NCI-H774 (cell line): Measurements from ENCODE around the gene RANBP10.

ENCODE experiments used
- DNase-seq: peaks from one replicate; lab custom pipeline; 2025; lab: John Stamatoyannopoulos, UW

RANBP10 gene

DNA sequence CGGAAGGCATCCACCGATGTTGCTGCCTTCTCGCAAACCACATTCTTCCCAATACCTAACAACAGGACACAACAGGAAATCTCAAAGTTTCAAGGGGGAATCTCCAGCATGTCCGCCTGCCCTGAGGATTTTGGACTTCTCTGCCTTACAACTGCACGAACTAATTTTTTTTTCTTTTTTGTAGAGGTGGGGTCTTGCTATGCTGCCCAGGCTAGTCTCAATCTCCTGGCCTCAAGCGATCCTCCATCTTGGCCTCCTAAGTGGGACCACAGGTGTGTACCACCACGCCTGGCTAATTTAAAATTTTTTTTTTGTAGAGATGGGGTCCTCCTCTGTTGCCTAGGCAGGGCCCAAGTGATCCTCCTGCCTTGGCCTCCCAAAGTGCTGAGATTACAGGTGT lies 130.4 kb downstream of the RANBP10 start:
- no peak for DNase-seq

DNA sequence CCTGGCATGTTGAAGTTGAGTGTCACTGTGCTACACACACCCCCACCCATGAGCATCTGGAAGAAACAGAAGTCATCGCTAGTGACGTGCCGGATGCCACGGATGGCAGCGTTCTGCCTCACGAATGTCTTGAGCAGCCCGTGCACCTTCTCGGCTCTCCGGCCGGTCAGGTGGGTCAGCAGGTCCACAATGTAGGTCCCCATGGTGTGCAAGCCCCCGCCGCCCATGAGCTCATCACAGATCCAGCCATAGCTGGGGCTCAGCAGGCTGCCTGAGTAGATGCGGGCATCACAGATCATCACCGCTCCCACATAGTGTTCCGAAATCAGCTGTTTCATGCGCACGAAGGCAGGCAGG lies 130.8 kb downstream of the RANBP10 start:
- DNase-seq = no peak

DNA sequence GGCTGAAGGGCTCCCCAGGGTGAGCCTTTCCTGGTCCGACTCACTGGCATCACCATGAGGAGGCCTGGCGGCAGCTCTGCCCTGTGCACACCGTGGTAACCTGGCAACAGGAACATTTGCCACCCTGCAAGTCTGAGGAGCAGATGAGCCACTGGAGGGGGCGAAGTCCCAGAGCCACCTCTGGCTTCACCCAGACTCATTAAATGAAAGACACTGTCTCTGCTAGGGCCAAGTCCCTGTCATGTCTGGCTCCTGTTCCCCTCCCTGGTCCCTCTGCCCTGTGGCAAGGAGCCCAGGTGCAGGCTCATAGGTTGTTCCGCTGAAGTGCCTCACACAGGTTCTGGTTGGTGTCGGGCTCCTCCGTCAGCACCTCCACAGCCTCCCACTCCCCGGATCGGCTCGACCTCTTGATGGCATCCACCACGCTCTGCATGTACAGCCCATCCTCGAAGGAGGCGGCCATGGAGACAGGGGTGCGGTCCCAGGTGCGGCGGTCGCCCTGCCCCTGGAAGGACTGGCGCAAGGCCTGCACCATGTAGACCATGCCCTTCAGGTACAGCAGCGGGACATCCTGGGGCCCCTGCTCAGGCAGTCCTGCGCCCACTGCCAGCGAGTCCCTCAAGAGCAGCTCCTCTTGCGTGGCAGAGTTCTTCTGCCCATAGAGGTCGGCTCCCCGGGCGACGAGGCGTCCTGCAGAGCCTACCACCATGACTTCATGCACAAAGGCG lies 131.3 kb downstream of the RANBP10 start:
- DNase-seq = no peak

DNA sequence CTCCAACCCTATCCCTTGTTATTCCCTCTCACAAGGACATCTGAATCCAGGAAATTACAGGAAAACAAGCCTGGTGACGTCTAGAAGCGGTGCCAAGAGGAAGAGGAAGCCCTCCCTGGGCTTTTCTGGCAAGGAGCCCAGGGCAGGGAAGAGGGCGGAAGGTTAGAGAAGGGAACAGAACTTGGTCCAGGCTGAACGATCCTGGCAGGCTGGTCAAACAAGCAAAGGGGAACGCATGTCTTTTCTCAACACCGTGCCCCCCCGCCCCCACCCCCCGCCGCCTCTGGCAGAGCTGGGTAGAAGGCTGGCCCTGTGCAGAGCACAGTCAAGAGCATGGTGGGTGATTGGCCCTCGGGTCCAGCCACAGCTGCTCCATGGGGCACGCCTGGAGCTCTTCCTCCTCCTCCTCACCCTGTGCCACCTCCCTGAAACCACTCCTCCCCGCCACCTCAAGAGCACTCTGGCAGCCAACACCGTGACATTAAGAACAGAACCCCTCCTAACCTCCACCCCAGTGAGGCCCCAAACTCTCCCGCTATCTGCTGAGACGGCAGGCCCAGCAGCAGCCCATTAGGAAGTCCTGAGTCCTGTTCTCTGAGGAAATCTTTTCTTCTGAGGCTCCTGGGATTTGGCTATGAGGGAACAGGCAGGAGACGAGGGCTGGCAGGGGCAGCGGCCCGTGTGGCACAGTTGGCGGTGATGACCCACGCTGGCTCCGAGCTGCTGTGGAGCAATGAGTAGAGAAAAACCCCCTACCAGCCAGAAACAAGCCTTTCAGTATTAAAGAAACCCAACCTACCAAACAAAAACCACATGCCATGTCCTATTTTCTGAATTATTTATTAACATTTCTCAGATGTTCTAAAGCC lies 132.4 kb downstream of the RANBP10 start:
- DNase-seq = no peak
